CD1c-positive myeloid dendritic cell (primary cell): Measurements from ENCODE around the gene NCK2.

Source experiments
- DNase-seq: peaks from one replicate; pipeline ENCODE4 v3.0.0-alpha.2; 2016; ENCODE audit errors: extremely low spot score

Gene NCK2

GRCh38 chr2:105813405-105813804 lies 68.7 kb downstream of the NCK2 start:
- DNase-seq = no peak

GRCh38 chr2:105814291-105814940 lies 69.7 kb downstream of the NCK2 start:
- DNase-seq = no peak

- no peak for DNase-seq
These were observed 70.7 kb downstream of the NCK2 start for GRCh38 chr2:105815401-105815800.

GRCh38 chr2:105820151-105820550 lies 75.4 kb downstream of the NCK2 start:
- no peak for DNase-seq

GRCh38 chr2:105820691-105821090 lies 76.0 kb downstream of the NCK2 start:
- no peak for DNase-seq

GRCh38 chr2:105821428-105822125 lies 76.9 kb downstream of the NCK2 start:
- no peak for DNase-seq

GRCh38 chr2:105822186-105822585 lies 77.5 kb downstream of the NCK2 start:
- DNase-seq = no peak

GRCh38 chr2:105824446-105824845 lies 79.7 kb downstream of the NCK2 start:
- DNase-seq = no peak

- DNase-seq = peak; percentile 47
These were observed 82.8 kb downstream of the NCK2 start for GRCh38 chr2:105827351-105828096.

- no peak for DNase-seq
These were observed 83.8 kb downstream of the NCK2 start for GRCh38 chr2:105828558-105828957.

GRCh38 chr2:105834931-105835330 lies 90.2 kb downstream of the NCK2 start:
- peak; percentile 19 for DNase-seq

- DNase-seq = no peak
These were observed 91.6 kb downstream of the NCK2 start for GRCh38 chr2:105836341-105836740.

- no peak for DNase-seq
These were observed 92.4 kb downstream of the NCK2 start for GRCh38 chr2:105836840-105837692.

GRCh38 chr2:105839793-105840192 lies 95.1 kb downstream of the NCK2 start:
- no peak for DNase-seq

GRCh38 chr2:105840933-105841332 lies 96.2 kb downstream of the NCK2 start:
- DNase-seq = no peak

GRCh38 chr2:105841551-105841950 lies 96.8 kb downstream of the NCK2 start:
- DNase-seq = no peak

- DNase-seq = no peak
These were observed 97.8 kb downstream of the NCK2 start for GRCh38 chr2:105842555-105842954.

GRCh38 chr2:105843476-105844374 lies 99.0 kb downstream of the NCK2 start:
- no peak for DNase-seq

- DNase-seq = no peak
These were observed 101.3 kb downstream of the NCK2 start for GRCh38 chr2:105845976-105846375.

GRCh38 chr2:105847056-105847455 lies 102.3 kb downstream of the NCK2 start:
- DNase-seq = no peak

- DNase-seq = no peak
These were observed 103.7 kb downstream of the NCK2 start for GRCh38 chr2:105848367-105848766.
